MG63 (cell line): ENCODE measurements around the gene TLE3. TPM values are rescaled to one million over a fixed set of nuclear protein-coding genes. Genes with fewer than 3 reads are reported as not detected.
A peak's percentile ranks its signal among the peaks of the same experiment; 100 is the strongest.

Experiments
- DNase-seq: peaks from one replicate; pipeline ENCODE4 v3.0.0-alpha.2; 2020
- H3K27me3 ChIP-seq: fragments of 250-450 bp; sonication (Bioruptor Pico); 2 replicates; pipeline ENCODE4 v1.5.1; 2020; ENCODE audit warnings: mild to moderate bottlenecking, moderate library complexity
- H3K36me3 ChIP-seq: fragments of 250-450 bp; sonication (Bioruptor Pico); 2 replicates; pipeline ENCODE4 v1.5.1; 2020; ENCODE audit warnings: mild to moderate bottlenecking, moderate library complexity
- H3K4me3 ChIP-seq: fragments of 250-450 bp; sonication (Bioruptor Pico); 2 replicates; pipeline ENCODE4 v1.5.1; 2020; ENCODE audit warnings: mild to moderate bottlenecking, moderate library complexity
- H3K9me3 ChIP-seq: fragments of 250-450 bp; sonication (Bioruptor Pico); 2 replicates; pipeline ENCODE4 v1.5.1; 2020; ENCODE audit warnings: mild to moderate bottlenecking, moderate library complexity
- total RNA-seq: library from RNA; depleted of rRNA; stranded (reverse); fragments of >200 nt; shearing (Covaris generic); gene quantifications from 2 replicates; pipeline ENCODE4 v1.2.3, GENCODE V29; 2014; ENCODE audit warnings: low replicate concordance

TLE3 gene
- total RNA-seq, 1 experiment from 2014 or later = 42.9 TPM

DNA sequence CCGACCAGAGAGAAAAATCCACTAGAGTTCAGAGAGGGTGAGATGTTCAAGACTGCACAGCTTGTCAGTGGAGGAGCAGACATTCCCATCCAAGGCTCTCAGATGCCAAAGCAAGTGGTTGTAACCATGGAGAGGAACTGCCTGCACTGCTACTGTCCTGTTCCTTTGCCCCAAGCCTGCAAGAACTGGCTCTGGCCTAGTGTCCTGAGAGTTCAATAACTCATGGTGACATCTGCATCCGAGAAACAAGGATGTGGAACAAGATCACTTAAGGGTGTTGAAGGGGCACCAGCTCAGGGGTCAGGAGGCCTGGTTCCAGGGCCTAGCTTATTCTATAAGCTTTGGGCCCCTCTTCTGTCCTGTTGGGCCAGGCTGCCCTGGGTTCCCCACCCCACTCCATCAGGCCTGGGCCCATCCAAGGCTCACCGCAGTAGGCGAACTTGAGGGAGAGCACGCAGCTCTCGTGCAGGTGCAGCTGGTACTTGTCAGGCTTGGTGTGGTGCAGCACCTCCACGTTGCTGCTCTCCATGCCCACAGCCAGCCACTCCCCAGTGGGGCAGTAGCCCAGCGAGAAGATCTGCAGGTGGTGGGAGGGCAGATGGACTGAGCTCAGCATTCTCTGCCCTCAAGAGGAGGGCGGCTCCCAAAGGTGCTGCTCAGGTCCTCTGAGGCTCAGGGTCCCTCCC lies 45.6 kb downstream of the TLE3 start:
- DNase-seq = no peak

DNA sequence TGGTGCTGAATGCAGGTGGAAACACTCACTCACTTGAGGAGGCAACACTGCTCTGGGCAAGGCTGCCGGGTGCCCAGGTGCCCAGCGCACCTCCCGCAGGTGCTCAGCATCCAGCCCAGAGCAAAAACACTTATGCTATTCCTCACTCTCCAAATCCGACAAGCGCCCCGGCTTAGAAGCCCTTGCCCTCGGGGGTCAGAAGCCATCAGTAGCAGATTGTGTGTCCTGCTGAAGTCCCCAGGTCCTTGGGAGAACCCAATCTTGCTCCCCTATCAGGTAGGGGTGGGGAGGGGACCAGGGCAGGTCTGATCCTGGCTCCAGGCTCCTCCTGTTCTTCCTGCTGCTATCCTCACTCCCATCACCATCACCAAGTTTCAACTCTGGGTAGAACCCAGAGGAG lies 46.7 kb downstream of the TLE3 start:
- no peaks in the 10 kb centered on the region for H3K27me3 ChIP-seq
- H3K36me3 ChIP-seq = peaks cover 80% of the 10 kb centered on the region
- no peaks in the 10 kb centered on the region for H3K9me3 ChIP-seq
- DNase-seq = no peak
- no peak overlapping the region for H3K4me3 ChIP-seq

More for the DNA sequence above, 45.6 kb downstream of the TLE3 start:
- Histone ChIP-seq H3K36me3 (peaks cover 81% of the 10 kb centered on the region), H3K9me3 (no peaks in the 10 kb centered on the region), H3K27me3 (no peaks in the 10 kb centered on the region), H3K4me3 (no peak overlapping the region)

DNA sequence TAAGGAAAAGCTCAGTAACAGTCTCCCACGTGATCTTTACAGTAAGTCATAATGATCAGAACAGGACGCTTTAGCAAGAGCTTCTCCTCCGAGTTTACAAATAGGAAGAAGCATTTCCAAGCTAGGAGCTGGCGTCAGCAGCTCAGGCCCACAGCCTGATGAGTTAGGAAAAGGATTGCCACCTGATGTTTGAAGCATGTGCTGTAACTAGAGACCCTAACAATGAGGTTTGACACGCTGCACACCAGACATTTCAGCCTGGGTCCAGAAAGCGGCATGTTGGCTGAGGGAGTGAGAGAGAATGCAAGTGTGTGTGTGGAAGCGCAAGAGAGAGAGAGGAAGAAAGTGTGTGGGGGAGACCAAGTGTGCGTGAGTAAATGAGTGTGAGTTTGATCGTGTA lies 47.3 kb downstream of the TLE3 start:
- peaks cover 74% of the 10 kb centered on the region for H3K36me3 ChIP-seq
- DNase-seq = no peak
- no peaks in the 10 kb centered on the region for H3K9me3 ChIP-seq
- no peaks in the 10 kb centered on the region for H3K27me3 ChIP-seq
- no peak overlapping the region for H3K4me3 ChIP-seq

DNA sequence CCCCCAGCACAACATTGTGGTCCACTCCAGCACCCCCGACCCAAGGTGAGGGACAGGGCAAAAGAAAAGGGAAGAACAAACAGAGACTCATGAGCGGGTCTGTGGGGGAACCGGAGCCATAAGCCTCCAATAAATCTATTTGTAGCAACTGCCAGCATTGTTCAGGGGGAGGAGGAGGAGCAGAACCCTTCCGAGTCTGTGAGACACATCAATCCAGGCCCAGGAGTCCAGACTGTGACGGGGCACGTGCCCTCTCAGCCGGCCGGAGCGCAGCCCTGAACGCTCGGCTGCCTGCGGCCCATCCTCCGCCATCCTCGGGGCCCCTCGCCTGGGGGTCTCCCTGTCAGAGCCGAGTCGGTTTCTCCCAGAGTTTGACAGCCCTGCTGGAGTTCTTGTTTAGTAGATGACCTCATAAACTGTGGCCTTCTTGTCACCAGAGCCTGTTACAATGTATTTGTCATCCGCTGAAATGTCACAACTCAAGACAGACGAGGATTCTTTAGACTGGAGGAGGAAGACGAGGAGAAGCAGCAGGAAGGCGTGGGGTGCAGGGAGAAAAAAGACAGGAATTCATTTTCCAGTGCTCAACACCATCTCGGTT lies 47.9 kb downstream of the TLE3 start:
- H3K9me3 ChIP-seq = no peaks in the 10 kb centered on the region
- H3K27me3 ChIP-seq = no peaks in the 10 kb centered on the region
- no peak for DNase-seq
- H3K36me3 ChIP-seq = peaks cover 68% of the 10 kb centered on the region
- H3K4me3 ChIP-seq = no peak overlapping the region

DNA sequence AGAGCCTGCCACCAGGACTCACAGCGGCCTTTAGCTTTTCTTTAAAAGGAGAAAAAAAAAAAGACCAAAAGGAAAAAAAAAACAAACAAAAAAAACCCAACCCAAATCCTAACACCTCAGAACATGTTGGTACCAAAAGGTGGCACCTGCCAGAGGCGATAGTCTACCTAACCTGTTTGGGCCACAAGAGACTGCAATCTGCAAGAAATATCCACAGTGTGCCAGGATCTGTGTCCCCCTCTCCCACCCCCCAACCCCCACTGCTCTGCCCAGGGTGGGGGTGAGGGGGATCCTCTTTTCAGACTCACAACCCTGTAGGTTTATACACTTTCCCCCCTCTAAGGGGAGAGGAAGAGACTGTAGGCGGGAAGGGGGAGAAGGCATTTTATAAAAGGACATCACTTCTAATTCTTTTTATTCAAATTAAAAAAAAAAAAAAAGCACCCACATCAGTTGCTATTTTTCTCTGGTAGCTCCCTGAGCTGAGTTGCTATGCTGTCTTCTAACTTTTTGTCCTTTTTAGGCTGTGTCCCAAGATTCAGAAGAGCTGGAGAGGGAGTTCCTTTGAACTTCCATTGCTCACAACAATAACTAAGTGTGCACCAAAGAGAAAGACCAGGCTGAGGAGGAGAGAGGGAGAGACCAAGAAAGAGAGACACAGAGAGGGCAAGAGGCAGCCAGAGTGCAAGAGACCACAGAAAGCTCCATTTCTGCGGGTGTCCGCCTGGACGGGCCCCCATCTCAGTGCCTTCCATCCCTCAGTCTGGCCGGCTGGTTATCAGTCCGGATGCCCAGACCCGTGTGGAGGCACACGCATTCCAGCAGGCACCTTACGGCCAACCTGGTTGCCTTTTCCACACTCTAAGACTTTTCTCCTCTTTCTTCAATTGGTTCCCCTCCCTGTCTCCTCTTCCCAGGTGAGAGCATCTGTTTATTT lies 48.9 kb downstream of the TLE3 start:
- peaks cover 58% of the 10 kb centered on the region for H3K36me3 ChIP-seq
- no peaks in the 10 kb centered on the region for H3K27me3 ChIP-seq
- H3K9me3 ChIP-seq = no peaks in the 10 kb centered on the region
- no peak for DNase-seq
- H3K4me3 ChIP-seq = no peak overlapping the region

DNA sequence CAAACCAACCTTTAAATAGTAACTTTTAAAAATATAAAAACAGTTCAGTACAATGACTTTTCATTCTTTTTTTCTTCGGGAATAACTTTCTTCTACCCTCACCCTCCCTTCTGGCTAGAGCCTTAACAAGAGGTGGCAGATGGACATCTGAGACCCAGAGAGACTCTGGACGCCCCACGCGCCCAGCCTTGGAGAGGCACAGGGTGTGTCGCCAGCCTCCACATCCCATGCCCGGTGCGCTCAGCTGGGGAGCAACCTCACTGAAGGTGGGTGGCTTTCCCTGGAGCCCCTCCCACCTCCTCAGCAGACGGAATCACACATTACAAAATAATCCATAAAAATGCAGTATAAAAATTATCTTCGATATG lies 49.5 kb downstream of the TLE3 start:
- no peak for DNase-seq
- H3K27me3 ChIP-seq = no peaks in the 10 kb centered on the region
- peaks cover 52% of the 10 kb centered on the region for H3K36me3 ChIP-seq
- H3K9me3 ChIP-seq = no peaks in the 10 kb centered on the region
- H3K4me3 ChIP-seq = no peak overlapping the region

DNA sequence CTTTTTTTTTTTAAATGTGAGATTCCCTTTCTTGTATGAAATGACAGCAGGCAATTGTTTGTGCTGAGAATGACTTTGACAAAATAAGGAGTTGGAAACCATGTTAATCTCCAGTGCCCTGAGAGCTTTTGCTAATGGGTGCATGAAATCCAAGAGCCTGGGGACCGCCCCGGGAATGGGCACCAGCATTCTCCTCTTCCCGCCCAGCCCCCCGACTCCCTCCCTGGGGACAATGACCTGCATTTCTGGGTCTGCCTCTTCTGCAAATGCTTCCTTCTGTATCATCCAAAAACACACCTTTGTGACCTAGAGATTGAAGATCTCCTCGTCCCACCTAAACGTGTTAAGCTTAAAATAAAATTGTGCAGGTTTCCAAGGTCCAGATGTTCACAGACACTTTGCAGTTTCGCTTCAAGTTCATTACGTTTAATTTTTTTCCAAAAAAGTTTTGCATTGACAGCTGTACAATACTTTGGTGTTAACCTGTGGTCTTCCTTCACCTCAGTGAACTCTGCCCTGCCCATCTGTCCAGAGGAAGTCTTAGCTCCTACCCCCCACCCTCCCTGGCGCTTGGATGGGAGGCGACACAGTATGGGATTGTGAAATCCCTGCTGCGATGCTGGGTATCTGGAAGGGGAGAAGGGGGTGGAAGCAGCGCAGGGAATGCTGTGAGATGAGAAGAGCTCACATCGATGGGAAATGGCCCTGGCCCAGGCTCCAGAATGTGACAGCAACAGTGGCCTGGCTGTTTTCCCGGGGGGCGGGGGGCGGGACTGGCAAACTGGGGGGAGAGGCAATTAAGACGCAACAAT lies 50.1 kb downstream of the TLE3 start:
- H3K4me3 ChIP-seq = no peak overlapping the region
- DNase-seq = no peak

DNA sequence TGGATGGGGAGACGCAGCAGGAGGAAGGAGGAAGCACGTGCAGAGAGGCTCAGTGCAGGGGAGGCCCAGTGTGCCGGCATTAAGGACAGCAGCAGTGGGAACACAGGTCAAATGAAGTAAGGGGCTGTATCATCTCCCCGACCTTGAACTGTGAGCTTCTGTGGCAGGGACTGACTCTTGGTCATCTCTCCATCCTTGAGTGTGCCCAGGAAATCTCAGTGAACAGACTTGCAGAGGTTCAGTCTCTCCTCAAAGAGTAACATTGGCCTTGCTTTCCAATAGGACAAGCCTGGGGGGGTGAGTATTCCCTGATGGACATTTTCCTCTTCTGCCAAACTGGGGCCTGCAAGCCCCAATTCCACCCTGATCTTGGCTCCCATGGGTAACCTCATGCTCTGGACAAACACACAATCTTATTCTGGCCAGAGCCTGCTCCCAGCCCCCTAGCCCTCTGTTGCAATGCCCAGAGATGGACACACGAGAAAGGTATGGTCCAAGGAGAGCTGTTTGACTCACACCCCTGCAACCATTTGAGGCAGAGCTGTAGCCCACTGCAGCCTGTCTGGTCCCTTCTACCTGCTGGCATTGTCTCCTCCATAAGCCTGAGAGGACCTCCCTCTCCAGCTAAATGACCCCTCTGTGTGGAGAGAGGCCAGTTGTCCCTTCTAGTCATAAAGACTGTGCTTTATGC lies 50.9 kb downstream of the TLE3 start:
- DNase-seq = no peak
- Histone ChIP-seq H3K9me3 (no peaks in the 10 kb centered on the region), H3K27me3 (no peaks in the 10 kb centered on the region), H3K36me3 (peaks cover 42% of the 10 kb centered on the region), H3K4me3 (no peak overlapping the region)

More for the DNA sequence above, 50.1 kb downstream of the TLE3 start:
- Histone ChIP-seq H3K9me3 (no peaks in the 10 kb centered on the region), H3K27me3 (no peaks in the 10 kb centered on the region), H3K36me3 (peaks cover 47% of the 10 kb centered on the region)

DNA sequence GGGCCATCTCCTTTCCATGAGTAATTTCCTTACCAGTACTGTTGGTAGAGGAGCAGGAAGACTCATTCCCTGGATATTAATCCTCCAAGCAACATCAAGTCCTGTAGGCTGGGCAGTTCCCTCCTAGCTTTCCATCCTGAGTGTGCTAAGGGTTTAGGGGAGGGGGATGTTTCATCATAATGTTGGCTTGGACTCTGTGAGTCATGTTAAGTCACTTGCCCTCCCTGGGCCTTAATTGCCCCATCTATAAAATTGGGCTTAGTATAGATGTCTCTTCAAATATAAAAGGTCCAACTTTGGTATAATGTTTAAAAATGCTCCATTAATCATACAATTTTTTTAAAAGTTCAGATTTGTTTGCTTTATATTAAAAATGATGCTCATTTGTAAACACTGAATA lies 52.7 kb downstream of the TLE3 start:
- DNase-seq = peak; percentile 70
- H3K27me3 ChIP-seq = no peaks in the 10 kb centered on the region
- H3K4me3 ChIP-seq = no peak overlapping the region
- peaks cover 26% of the 10 kb centered on the region for H3K36me3 ChIP-seq
- no peaks in the 10 kb centered on the region for H3K9me3 ChIP-seq

DNA sequence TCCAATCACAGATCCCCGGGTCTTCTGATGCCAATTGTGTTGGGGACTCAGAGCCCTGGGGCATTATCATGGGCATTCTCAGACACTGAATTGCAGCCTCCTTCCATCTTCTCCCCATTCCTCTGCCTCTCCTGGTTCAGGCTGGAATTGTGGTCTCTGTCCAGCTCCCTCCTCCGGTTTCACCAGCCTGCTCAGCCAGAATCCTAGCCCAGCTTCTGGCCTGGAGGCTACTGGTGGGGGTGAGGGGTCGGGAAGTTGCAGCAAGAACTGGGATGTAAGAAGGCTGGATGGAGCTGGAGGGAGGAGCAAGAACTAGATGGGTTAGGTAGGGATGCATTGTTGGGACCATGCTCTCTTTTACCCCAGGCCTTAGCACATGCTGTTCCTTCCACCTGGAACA lies 53.5 kb downstream of the TLE3 start:
- Histone ChIP-seq H3K9me3 (no peaks in the 10 kb centered on the region), H3K27me3 (no peaks in the 10 kb centered on the region), H3K36me3 (peaks cover 20% of the 10 kb centered on the region), H3K4me3 (no peak overlapping the region)
- no peak for DNase-seq

DNA sequence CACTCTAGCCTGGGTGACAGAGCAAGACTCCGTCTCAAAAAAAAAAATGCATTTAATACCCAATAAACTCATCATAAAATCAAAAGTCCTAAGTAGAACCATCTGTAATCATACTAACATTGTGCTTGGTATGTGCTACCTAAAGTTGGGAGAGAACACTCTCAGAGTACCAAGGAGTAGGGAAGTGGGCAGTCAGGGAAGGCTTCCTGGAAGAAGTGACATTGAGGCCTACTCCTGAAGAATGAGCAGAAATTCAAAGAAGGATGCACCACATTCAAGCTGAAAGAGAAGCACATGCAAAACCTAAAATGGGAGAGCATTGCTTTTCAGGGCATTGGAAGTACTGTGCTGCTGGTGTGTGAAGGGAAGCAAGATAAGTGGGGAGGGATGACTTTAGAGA lies 54.1 kb downstream of the TLE3 start:
- no peak overlapping the region for H3K4me3 ChIP-seq
- peaks cover 14% of the 10 kb centered on the region for H3K36me3 ChIP-seq
- H3K27me3 ChIP-seq = no peaks in the 10 kb centered on the region
- no peak for DNase-seq
- H3K9me3 ChIP-seq = no peaks in the 10 kb centered on the region

DNA sequence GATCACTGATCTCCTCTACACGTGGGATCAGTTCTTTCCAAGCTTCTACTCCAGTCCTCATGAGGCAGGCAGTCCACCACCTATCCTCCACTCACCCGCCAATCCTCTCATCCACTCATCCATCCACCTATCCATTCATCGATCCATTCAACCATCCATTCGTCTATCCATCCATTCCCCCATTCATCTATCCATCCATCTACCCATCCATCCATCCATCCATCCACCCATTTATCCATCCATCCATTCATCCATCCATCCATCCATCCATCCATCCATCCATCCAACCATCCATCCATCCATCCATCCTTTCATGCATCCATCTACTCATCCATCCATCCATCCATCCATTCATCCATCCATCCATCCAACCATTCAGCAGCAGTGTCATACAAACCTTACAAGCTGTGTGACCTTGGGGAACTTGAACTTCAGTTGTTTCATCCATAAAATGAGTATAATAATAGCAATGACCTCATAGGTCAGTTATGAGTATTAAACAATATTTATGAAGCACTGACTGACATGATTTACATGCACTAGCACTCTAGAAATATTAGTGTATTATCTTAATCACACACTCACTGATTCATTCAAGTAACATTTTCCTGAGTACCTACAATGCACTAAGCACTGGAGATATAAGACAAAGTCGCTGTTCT lies 55.0 kb downstream of the TLE3 start:
- Histone ChIP-seq H3K36me3 (peaks cover 8% of the 10 kb centered on the region), H3K9me3 (no peaks in the 10 kb centered on the region), H3K4me3 (no peak overlapping the region), H3K27me3 (no peaks in the 10 kb centered on the region)
- DNase-seq = no peak

DNA sequence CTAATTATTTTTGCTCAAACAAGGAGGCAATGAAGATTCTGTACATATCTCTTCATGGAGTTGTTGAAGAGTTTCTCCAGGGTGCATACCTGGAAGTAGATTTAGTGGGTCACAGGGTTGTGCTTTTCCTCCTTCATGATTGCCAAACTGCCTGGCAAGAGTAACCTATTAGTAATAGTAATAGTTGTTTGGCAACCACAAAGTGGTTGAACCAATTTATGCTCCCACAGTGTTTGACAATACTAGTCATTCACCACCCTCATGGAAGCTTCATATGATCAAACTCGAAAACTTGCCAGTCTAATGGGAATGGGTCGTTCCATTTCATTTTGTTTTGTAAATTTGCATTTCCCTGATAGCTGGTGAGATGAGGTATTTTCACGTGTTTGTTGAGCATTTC lies 57.8 kb downstream of the TLE3 start:
- H3K4me3 ChIP-seq = no peak overlapping the region
- no peaks in the 10 kb centered on the region for H3K36me3 ChIP-seq
- H3K27me3 ChIP-seq = no peaks in the 10 kb centered on the region
- H3K9me3 ChIP-seq = no peaks in the 10 kb centered on the region
- no peak for DNase-seq

DNA sequence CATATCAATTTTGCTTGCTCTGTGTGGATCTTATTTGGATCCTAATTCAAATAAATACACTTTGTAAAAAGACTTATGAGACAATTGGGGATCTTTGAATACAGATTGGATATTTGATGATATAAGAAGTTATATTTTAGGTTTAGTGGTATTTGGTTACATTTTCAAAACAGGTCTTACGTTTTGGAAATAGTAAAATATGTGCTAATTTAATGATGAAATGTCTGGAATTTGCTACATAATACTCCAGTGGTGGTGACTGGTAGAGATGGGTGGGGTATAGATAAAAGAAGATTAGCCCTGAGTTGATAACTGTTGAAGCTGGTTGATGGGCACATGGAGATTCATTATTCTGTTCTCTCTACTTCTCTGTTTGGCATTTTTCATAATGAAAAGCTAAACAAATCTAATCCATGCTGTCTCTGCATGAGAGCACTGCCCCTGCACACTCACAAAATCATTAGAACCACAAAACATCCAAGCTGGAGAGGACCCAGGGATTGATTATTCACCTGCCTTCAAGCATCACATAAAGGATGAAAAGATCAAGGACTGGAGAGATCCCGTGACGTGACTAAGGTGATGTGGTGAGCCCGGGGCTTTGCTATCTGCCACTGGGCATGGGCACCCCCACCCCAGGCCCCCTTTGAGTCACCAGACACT lies 58.9 kb downstream of the TLE3 start:
- no peak for DNase-seq
- Histone ChIP-seq H3K4me3 (no peak overlapping the region), H3K36me3 (no peaks in the 10 kb centered on the region), H3K27me3 (no peaks in the 10 kb centered on the region), H3K9me3 (no peaks in the 10 kb centered on the region)

DNA sequence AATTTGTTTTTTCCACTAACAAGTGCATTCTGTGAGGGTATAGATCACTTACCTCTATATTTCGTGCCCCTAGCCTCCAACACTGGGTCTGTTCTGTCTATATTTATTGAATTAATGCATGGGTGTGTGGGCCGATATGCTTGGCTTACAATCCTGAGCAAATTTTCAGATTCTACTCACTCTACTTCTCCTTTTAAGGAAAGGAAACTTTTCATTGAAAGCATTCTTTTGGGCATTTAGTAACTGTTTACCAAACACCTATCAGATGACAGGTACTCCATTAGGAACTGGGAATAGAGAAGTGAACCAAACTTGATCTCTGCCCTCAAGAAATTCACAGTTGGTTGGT lies 60.5 kb downstream of the TLE3 start:
- H3K9me3 ChIP-seq = no peaks in the 10 kb centered on the region
- H3K36me3 ChIP-seq = no peaks in the 10 kb centered on the region
- no peaks in the 10 kb centered on the region for H3K27me3 ChIP-seq
- DNase-seq = no peak
- no peak overlapping the region for H3K4me3 ChIP-seq
